ENCODE results near the gene GIMAP7.
"Not testable (repeated sequence)": the region's sequence is repeated elsewhere in the genome, so short reads cannot be mapped to it uniquely, and the experiment has no call there.

GIMAP7 gene

GRCh38 chr7:150476285-150476684 is 38.4 kb upstream of the GIMAP7 start:
- no peak for TF ChIP-seq CTCF (IDR thresholded peaks at IDR 0.05; ENCODE audit: control insufficient read depth, extremely low read depth, insufficient read depth)

GRCh38 chr7:150476819-150477631 is 37.6 kb upstream of the GIMAP7 start:
- peak; percentile 2 for DNase-seq (ENCODE audit: low read depth)
- no peak overlapping the region for H3K4me3 ChIP-seq (ENCODE audit: low read depth, low read length)
- no peak for TF ChIP-seq CTCF (IDR thresholded peaks at IDR 0.05; ENCODE audit: control insufficient read depth, extremely low read depth, insufficient read depth)

More at GRCh38 chr7:150476285-150476684, 38.4 kb upstream of the GIMAP7 start:
- no peak for DNase-seq (ENCODE audit: low read depth)
- H3K4me3 ChIP-seq (ENCODE audit: low read depth, low read length): no peak overlapping the region

- DNase-seq (ENCODE audit: low read depth): no peak
- H3K4me3 ChIP-seq (ENCODE audit: low read depth, low read length): no peak overlapping the region
- TF ChIP-seq CTCF (IDR thresholded peaks at IDR 0.05; ENCODE audit: control insufficient read depth, extremely low read depth, insufficient read depth): no peak
These were observed 35.5 kb upstream of the GIMAP7 start for GRCh38 chr7:150479023-150479716.

GRCh38 chr7:150481186-150481920 is 33.3 kb upstream of the GIMAP7 start:
- H3K4me3 ChIP-seq (ENCODE audit: low read depth, low read length): no peak overlapping the region
- TF ChIP-seq CTCF (IDR thresholded peaks at IDR 0.05; ENCODE audit: control insufficient read depth, extremely low read depth, insufficient read depth): no peak
- DNase-seq (ENCODE audit: low read depth): no peak

- no peak for TF ChIP-seq CTCF (IDR thresholded peaks at IDR 0.05; ENCODE audit: control insufficient read depth, extremely low read depth, insufficient read depth)
- H3K4me3 ChIP-seq (ENCODE audit: low read depth, low read length): no peak overlapping the region
- no peak for DNase-seq (ENCODE audit: low read depth)
These were observed 32.8 kb upstream of the GIMAP7 start for GRCh38 chr7:150481922-150482321.

GRCh38 chr7:150483514-150483913 is 31.2 kb upstream of the GIMAP7 start:
- not testable (repeated sequence) for H3K4me3 ChIP-seq (ENCODE audit: low read depth, low read length); DNase-seq (ENCODE audit: low read depth)

GRCh38 chr7:150484071-150484470 is 30.6 kb upstream of the GIMAP7 start:
- not testable (repeated sequence) for H3K4me3 ChIP-seq (ENCODE audit: low read depth, low read length); DNase-seq (ENCODE audit: low read depth)
